ENCODE data around the gene ALKBH5.

DNA sequence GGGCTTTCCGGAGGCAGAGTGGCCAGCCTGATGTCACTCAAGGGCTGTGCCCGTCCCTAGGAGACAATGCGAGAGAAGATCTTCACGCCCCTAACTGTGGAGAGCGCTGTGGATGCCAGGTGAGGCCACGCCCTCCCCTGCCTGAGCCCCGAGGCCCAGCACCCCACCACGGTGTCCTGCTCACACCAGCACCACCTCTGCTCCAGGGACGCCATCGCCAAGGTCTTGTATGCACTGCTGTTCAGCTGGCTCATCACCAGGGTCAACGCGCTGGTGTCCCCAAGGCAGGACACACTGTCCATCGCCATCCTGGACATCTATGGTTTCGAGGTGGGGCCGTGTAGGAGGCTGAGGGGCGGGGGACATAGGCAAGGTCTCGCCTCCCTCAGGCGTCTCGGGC lies 47.3 kb upstream of the ALKBH5 start:
- TF ChIP-seq, protein P1, sequence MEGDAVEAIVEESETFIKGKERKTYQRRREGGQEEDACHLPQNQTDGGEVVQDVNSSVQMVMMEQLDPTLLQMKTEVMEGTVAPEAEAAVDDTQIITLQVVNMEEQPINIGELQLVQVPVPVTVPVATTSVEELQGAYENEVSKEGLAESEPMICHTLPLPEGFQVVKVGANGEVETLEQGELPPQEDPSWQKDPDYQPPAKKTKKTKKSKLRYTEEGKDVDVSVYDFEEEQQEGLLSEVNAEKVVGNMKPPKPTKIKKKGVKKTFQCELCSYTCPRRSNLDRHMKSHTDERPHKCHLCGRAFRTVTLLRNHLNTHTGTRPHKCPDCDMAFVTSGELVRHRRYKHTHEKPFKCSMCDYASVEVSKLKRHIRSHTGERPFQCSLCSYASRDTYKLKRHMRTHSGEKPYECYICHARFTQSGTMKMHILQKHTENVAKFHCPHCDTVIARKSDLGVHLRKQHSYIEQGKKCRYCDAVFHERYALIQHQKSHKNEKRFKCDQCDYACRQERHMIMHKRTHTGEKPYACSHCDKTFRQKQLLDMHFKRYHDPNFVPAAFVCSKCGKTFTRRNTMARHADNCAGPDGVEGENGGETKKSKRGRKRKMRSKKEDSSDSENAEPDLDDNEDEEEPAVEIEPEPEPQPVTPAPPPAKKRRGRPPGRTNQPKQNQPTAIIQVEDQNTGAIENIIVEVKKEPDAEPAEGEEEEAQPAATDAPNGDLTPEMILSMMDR (IDR thresholded peaks at IDR 0.05; ENCODE audit: insufficient read depth, low read depth, low read length): no peak
- no peak for TF ChIP-seq EZH2 (IDR thresholded peaks at IDR 0.05; ENCODE audit: insufficient read depth, low read length)
